ENCODE data around the gene DDX6.
"Not testable (repeated sequence)": the region's sequence is repeated elsewhere in the genome, so short reads cannot be mapped to it uniquely, and the experiment has no call there.

The DDX6 gene

DNA sequence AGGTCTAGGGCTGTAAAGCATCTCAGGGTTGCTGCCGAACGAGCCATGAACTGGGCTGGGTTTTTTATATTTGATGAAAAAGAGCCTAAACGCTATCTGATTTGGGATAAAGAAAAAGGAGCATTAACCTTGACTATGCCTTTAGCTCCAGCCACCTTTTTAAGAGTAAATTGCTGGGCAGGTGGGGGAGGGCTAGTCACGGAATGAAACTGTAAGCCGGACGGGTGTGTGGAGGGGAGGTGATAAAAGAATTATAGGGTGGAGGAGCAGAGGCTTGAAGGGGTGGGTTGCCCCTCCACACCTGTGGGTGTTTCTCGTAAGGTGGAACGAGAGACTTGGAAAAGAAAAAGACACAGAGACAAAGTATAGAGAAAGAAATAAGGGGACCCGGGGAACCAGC lies 70.2 kb downstream of the DDX6 start:
- not testable (repeated sequence) for H2BK12ac ChIP-seq (ENCODE audit: low read length); H3K18ac ChIP-seq (ENCODE audit: low read length); H3K9me3 ChIP-seq (ENCODE audit: insufficient read depth, low read depth, low read length); H4K8ac ChIP-seq (ENCODE audit: low read depth, low read length); H3K23ac ChIP-seq (ENCODE audit: low read length); H2AK5ac ChIP-seq (ENCODE audit: low read length); H3K4me3 ChIP-seq (ENCODE audit: low read depth, low read length); H3K79me2 ChIP-seq (ENCODE audit: control insufficient read depth, insufficient read depth, low read length, poor library complexity); H3K4ac ChIP-seq (ENCODE audit: low read depth, low read length); H3K79me1 ChIP-seq (ENCODE audit: low read length); DNase-seq; H4K91ac ChIP-seq (ENCODE audit: low read depth, low read length); H3K9ac ChIP-seq (ENCODE audit: low read length); H2AFZ ChIP-seq (ENCODE audit: insufficient read depth, low read length, poor library complexity); H3K27me3 ChIP-seq (ENCODE audit: insufficient read depth, low read length); H3K4me1 ChIP-seq (ENCODE audit: control insufficient read depth in 1 of 2, insufficient read depth in 2 of 2, low read length in 2 of 2); H3K36me3 ChIP-seq (ENCODE audit: control insufficient read depth in 1 of 2, insufficient read depth in 2 of 2, low read length in 2 of 2); H4K12ac ChIP-seq (ENCODE audit: low read depth, low read length)
- peak overlapping the region; percentile 55 for H3K4me2 ChIP-seq (ENCODE audit: low read length)
- H2BK120ac ChIP-seq (ENCODE audit: insufficient read depth, low read length, poor library complexity), result peak overlapping the region; percentile 17
- H3K27ac ChIP-seq (ENCODE audit: low read depth, low read length), result peak overlapping the region; percentile 78
- H2BK5ac ChIP-seq (ENCODE audit: low read depth, low read length, poor library complexity), result peak overlapping the region; percentile 79
- WGBS (ENCODE audit: extremely low coverage, insufficient coverage, insufficient read length), result no CpG with 5 or more reads among the region's 9 CpGs
- peak overlapping the region; percentile 29 for H3K14ac ChIP-seq (ENCODE audit: low read length)

DNA sequence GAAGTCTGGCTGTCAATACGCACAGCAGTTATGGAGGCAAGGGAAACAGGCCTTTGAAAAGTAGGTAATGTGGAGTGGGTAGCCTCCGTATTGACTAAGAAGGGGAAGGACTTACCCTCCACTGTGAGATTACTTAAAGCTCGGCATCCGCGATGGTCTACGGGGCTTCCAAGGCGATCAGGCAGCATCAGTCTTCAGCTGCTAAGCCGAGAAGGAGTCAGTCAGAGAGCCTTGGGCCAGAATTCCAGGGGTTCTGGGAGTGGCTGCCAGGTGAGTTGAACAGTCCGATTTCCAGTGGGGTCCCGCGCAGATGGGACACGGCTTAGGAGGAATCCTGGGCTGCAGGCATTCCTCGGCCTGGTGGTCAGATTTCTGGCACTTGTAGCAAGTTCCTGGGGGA lies 70.9 kb downstream of the DDX6 start:
- H4K8ac ChIP-seq (ENCODE audit: low read depth, low read length); DNase-seq; H2BK12ac ChIP-seq (ENCODE audit: low read length); H3K27me3 ChIP-seq (ENCODE audit: insufficient read depth, low read length); H3K23ac ChIP-seq (ENCODE audit: low read length); H3K4me3 ChIP-seq (ENCODE audit: low read depth, low read length); H2AK5ac ChIP-seq (ENCODE audit: low read length); H3K4ac ChIP-seq (ENCODE audit: low read depth, low read length); H4K12ac ChIP-seq (ENCODE audit: low read depth, low read length); H3K9me3 ChIP-seq (ENCODE audit: insufficient read depth, low read depth, low read length); H3K18ac ChIP-seq (ENCODE audit: low read length); H3K36me3 ChIP-seq (ENCODE audit: control insufficient read depth in 1 of 2, insufficient read depth in 2 of 2, low read length in 2 of 2); H3K79me2 ChIP-seq (ENCODE audit: control insufficient read depth, insufficient read depth, low read length, poor library complexity); H3K9ac ChIP-seq (ENCODE audit: low read length); H2AFZ ChIP-seq (ENCODE audit: insufficient read depth, low read length, poor library complexity): not testable (repeated sequence)
- H3K4me1 ChIP-seq (ENCODE audit: control insufficient read depth in 1 of 2, insufficient read depth in 2 of 2, low read length in 2 of 2), result peaks cover 6 to 10% of the 10 kb centered on the region in 2 experiments
- H3K4me2 ChIP-seq (ENCODE audit: low read length), result peak overlapping the region; percentile 28
- H3K27ac ChIP-seq (ENCODE audit: low read depth, low read length), result peak overlapping the region; percentile 78
- H3K14ac ChIP-seq (ENCODE audit: low read length), result peak overlapping the region; percentile 11
- H4K91ac ChIP-seq (ENCODE audit: low read depth, low read length), result peak overlapping the region; percentile 11
- peaks cover 14% of the 10 kb centered on the region for H3K79me1 ChIP-seq (ENCODE audit: low read length)
- H2BK120ac ChIP-seq (ENCODE audit: insufficient read depth, low read length, poor library complexity), result peak overlapping the region; percentile 46
- H2BK5ac ChIP-seq (ENCODE audit: low read depth, low read length, poor library complexity), result peak overlapping the region; percentile 73
- no CpG with 5 or more reads among the region's 13 CpGs for WGBS (ENCODE audit: extremely low coverage, insufficient coverage, insufficient read length)

DNA sequence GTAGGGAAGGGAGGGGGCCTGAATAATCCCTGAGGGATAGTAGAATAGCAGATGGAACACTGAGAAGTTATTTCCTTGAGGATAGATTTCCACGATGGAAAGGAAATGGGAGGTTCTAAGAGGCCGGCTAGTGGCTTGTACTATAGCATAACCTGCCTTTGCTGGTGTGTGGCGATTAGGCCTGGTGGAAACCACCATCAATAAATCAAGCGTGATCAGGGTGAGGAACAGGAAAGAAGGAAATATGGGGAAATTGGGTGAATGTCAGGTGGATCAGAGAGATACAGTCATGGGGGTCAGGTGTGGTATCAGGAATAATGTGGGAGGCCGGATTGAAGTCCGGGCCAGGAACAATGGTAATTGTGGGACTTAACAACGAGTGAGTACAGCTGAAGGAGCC lies 72.4 kb downstream of the DDX6 start:
- H3K4me1 ChIP-seq (ENCODE audit: control insufficient read depth in 1 of 2, insufficient read depth in 2 of 2, low read length in 2 of 2), result peaks cover 10 to 15% of the 10 kb centered on the region in 2 experiments
- H3K14ac ChIP-seq (ENCODE audit: low read length); H3K27me3 ChIP-seq (ENCODE audit: insufficient read depth, low read length); H4K12ac ChIP-seq (ENCODE audit: low read depth, low read length); H3K18ac ChIP-seq (ENCODE audit: low read length); H3K9ac ChIP-seq (ENCODE audit: low read length); H3K23ac ChIP-seq (ENCODE audit: low read length); H2AK5ac ChIP-seq (ENCODE audit: low read length); H3K4me3 ChIP-seq (ENCODE audit: low read depth, low read length); H2AFZ ChIP-seq (ENCODE audit: insufficient read depth, low read length, poor library complexity); H3K79me2 ChIP-seq (ENCODE audit: control insufficient read depth, insufficient read depth, low read length, poor library complexity); H3K36me3 ChIP-seq (ENCODE audit: control insufficient read depth in 1 of 2, insufficient read depth in 2 of 2, low read length in 2 of 2); H4K91ac ChIP-seq (ENCODE audit: low read depth, low read length); H3K4me2 ChIP-seq (ENCODE audit: low read length); DNase-seq; H2BK120ac ChIP-seq (ENCODE audit: insufficient read depth, low read length, poor library complexity); H4K8ac ChIP-seq (ENCODE audit: low read depth, low read length); H3K4ac ChIP-seq (ENCODE audit: low read depth, low read length); H2BK12ac ChIP-seq (ENCODE audit: low read length); H3K9me3 ChIP-seq (ENCODE audit: insufficient read depth, low read depth, low read length): not testable (repeated sequence)
- H2BK5ac ChIP-seq (ENCODE audit: low read depth, low read length, poor library complexity), result peak overlapping the region; percentile 21
- no CpG with 5 or more reads among the region's 7 CpGs for WGBS (ENCODE audit: extremely low coverage, insufficient coverage, insufficient read length)
- peak overlapping the region; percentile 47 for H3K27ac ChIP-seq (ENCODE audit: low read depth, low read length)
- peaks cover 20% of the 10 kb centered on the region for H3K79me1 ChIP-seq (ENCODE audit: low read length)

- H3K4me1 ChIP-seq (ENCODE audit: control insufficient read depth in 1 of 2, insufficient read depth in 2 of 2, low read length in 2 of 2), result peaks cover 10 to 15% of the 10 kb centered on the region in 2 experiments
- H3K9me3 ChIP-seq (ENCODE audit: insufficient read depth, low read depth, low read length); H2BK5ac ChIP-seq (ENCODE audit: low read depth, low read length, poor library complexity); H3K4me3 ChIP-seq (ENCODE audit: low read depth, low read length); H3K36me3 ChIP-seq (ENCODE audit: control insufficient read depth in 1 of 2, insufficient read depth in 2 of 2, low read length in 2 of 2); H4K12ac ChIP-seq (ENCODE audit: low read depth, low read length); H3K27ac ChIP-seq (ENCODE audit: low read depth, low read length); H2BK12ac ChIP-seq (ENCODE audit: low read length); H3K14ac ChIP-seq (ENCODE audit: low read length); H4K8ac ChIP-seq (ENCODE audit: low read depth, low read length); H3K18ac ChIP-seq (ENCODE audit: low read length); H3K23ac ChIP-seq (ENCODE audit: low read length); H3K27me3 ChIP-seq (ENCODE audit: insufficient read depth, low read length); H3K4me2 ChIP-seq (ENCODE audit: low read length); DNase-seq; H2AFZ ChIP-seq (ENCODE audit: insufficient read depth, low read length, poor library complexity); H3K79me2 ChIP-seq (ENCODE audit: control insufficient read depth, insufficient read depth, low read length, poor library complexity); H3K9ac ChIP-seq (ENCODE audit: low read length); H2AK5ac ChIP-seq (ENCODE audit: low read length); H3K4ac ChIP-seq (ENCODE audit: low read depth, low read length); H4K91ac ChIP-seq (ENCODE audit: low read depth, low read length); H2BK120ac ChIP-seq (ENCODE audit: insufficient read depth, low read length, poor library complexity): not testable (repeated sequence)
- peaks cover 20% of the 10 kb centered on the region for H3K79me1 ChIP-seq (ENCODE audit: low read length)
- no CpG with 5 or more reads among the region's 4 CpGs for WGBS (ENCODE audit: extremely low coverage, insufficient coverage, insufficient read length)
These were observed 73.2 kb downstream of the DDX6 start for GRCh38 chr11:118717733-118718132.
